SW480 (cell line): ENCODE results near the gene DCST2.

Experiments used
- DNase-seq: peaks from one replicate; pipeline ENCODE4 v3.0.0-alpha.2; 2016; ENCODE audit warnings: low spot score

DCST2 gene

GRCh38 chr1:155049651-155050559, 16.3 kb upstream of the DCST2 start:
- no peak for DNase-seq

GRCh38 chr1:155048449-155049334, 15.1 kb upstream of the DCST2 start:
- no peak for DNase-seq

GRCh38 chr1:155044812-155045657, 11.5 kb upstream of the DCST2 start:
- DNase-seq: peak; percentile 74

- no peak for DNase-seq
These were observed 10.8 kb upstream of the DCST2 start for GRCh38 chr1:155044365-155044764.

GRCh38 chr1:155043793-155044192, 10.2 kb upstream of the DCST2 start:
- no peak for DNase-seq

GRCh38 chr1:155043301-155043702, 9.7 kb upstream of the DCST2 start:
- DNase-seq: no peak

- no peak for DNase-seq
These were observed 9.2 kb upstream of the DCST2 start for GRCh38 chr1:155042789-155043188.

GRCh38 chr1:155040358-155041093, 6.9 kb upstream of the DCST2 start:
- no peak for DNase-seq

- DNase-seq: no peak
These were observed 5.7 kb upstream of the DCST2 start for GRCh38 chr1:155039308-155039669.

- no peak for DNase-seq
These were observed 5.2 kb upstream of the DCST2 start for GRCh38 chr1:155038602-155039307.

GRCh38 chr1:155037851-155038441, 4.4 kb upstream of the DCST2 start:
- no peak for DNase-seq

- no peak for DNase-seq
These were observed 3.5 kb upstream of the DCST2 start for GRCh38 chr1:155037043-155037442.

- no peak for DNase-seq
These were observed 2.4 kb upstream of the DCST2 start for GRCh38 chr1:155035936-155036335.

- DNase-seq: no peak
These were observed 982 bp upstream of the DCST2 start for GRCh38 chr1:155034318-155035208.

- no peak for DNase-seq
These were observed 695 bp downstream of the DCST2 start for GRCh38 chr1:155032886-155033285.

GRCh38 chr1:155030899-155031298, 2.7 kb downstream of the DCST2 start:
- no peak for DNase-seq

- no peak for DNase-seq
These were observed 3.3 kb downstream of the DCST2 start for GRCh38 chr1:155030243-155030795.

GRCh38 chr1:155029513-155030242, 3.9 kb downstream of the DCST2 start:
- no peak for DNase-seq
